ENCODE measurements around the gene SPIB.

Gene SPIB

DNA sequence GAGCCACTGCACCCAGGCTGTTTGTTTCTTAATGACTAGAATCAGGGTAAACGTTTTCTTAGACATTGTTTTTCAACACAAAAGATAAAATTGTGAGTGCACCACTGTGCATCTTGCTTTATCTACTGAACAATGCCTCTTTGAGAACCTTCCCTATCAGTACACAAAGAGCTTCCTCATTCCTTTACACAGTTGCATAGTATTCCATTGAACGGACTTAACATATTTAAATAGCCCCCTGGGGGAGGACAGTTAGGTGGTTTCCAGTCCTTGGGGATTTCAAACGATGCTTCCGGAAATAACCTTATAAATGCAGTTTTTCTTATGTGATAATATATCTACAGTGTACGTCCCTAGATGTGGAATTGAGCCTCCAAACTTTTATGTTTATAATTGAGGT is 26.0 kb upstream of the SPIB start:
- no peak for DNase-seq

DNA sequence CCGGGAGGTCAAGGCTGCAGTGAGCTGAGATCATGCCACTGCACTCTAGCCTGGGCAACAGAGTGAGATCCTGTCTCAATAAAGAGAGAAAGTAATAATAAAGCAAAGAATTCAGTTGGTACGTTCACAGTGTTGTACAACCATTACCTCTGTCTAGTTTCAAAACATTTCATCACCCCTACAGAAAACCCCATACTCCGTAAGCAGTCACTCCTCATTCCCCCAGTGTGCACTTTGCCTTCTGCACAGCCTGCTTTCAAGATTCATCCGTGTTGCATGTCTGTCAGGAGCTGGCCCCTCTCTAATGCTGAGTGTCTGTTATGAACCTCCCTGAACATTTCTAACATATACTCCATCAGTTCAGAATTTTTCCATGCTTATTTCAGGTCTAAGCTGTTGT is 25.1 kb upstream of the SPIB start:
- no peak for DNase-seq

DNA sequence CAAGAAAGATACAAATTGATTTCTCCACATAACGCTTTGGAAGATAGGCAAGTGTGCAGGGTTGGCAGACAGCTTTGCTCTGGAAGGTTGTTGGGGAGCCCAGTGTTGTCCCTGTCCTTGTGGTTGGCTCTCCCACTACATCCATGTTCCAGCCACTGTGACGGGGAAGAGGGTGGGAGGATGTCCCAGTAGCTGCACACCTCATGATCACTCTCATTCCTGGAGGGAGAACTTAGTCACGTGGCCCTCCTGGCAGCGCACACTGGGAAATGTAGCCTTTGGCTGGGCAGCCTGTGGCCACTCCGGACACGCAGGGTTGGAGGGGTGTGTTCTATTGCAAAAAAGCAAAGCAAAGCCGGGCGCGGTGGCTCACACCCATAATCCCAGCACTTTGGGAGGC is 24.7 kb upstream of the SPIB start:
- DNase-seq: no peak

DNA sequence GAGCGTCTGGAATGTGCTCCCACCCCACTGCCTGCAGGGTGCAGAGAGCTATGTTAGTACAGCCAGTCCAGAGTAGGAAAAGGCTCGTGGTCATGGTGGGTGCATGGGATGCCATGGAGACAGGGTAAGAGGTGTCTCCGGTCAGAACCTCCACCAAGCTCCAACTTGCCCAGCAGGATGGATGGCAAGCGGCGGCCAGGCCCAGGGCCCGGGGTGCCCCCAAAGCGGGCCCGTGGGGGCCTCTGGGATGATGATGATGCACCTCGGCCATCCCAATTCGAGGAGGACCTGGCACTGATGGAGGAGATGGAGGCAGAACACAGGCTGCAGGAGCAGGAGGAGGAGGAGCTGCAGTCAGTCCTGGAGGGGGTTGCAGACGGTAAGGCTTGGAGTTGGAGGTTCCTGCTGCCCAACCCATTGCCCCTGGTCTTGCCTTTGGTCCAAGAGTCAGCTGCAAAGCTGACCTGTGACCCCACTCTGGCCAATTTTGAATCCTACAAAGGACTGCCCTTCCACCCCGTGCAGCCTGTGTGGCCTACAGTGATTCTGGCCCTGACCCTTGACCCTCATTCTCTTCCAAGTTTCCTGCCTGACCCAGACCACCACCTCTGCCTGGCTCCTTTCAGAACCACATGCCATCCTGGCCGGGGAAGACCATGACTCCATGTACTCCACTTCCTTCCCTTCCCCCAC is 19.9 kb upstream of the SPIB start:
- no peak for DNase-seq

DNA sequence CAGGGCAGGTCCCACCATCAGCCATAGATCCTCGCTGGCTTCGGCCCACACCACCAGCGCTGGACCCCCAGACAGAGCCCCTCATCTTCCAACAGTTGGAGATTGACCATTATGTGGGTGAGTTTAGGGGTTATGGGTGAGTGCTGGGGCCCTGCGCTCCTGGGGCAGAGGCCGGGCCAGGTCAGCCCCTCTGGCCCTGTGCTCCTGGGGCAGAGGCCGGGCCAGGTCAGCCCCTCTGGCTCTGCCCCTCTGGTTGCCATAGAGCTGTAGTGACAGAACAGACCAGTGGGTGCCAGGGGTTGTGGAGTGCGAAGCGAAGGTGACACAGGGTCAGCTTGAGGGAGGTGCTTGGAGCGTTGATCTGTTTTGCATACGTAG is 19.4 kb upstream of the SPIB start:
- no peak for DNase-seq

DNA sequence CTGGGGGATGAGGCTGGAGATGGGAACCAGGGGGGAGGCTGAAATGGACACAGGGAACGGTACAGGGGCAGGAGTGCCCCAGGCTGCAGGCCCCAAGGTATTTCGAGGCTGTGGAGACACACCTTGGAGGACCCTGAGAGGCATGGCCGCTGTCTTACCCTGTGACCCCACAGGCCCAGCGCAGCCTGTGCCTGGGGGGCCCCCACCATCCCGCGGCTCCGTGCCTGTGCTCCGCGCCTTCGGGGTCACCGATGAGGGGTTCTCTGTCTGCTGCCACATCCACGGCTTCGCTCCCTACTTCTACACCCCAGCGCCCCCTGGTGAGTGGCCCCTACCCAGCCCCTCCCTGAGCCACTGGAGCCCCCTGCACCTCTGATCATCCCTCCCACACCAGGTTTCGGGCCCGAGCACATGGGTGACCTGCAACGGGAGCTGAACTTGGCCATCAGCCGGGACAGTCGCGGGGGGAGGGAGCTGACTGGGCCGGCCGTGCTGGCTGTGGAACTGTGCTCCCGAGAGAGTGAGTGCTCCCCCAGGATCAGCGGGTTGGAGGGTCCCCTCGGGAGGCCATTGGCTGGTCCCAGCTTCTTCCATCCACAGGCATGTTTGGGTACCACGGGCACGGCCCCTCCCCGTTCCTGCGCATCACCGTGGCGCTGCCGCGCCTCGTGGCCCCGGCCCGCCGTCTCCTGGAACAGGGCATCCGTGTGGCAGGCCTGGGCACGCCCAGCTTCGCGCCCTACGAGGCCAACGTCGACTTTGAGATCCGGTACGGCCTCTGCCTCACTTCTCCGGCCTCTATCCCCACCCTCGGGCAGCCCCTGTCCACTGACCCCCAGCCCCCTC is 16.9 kb upstream of the SPIB start:
- no peak for DNase-seq

DNA sequence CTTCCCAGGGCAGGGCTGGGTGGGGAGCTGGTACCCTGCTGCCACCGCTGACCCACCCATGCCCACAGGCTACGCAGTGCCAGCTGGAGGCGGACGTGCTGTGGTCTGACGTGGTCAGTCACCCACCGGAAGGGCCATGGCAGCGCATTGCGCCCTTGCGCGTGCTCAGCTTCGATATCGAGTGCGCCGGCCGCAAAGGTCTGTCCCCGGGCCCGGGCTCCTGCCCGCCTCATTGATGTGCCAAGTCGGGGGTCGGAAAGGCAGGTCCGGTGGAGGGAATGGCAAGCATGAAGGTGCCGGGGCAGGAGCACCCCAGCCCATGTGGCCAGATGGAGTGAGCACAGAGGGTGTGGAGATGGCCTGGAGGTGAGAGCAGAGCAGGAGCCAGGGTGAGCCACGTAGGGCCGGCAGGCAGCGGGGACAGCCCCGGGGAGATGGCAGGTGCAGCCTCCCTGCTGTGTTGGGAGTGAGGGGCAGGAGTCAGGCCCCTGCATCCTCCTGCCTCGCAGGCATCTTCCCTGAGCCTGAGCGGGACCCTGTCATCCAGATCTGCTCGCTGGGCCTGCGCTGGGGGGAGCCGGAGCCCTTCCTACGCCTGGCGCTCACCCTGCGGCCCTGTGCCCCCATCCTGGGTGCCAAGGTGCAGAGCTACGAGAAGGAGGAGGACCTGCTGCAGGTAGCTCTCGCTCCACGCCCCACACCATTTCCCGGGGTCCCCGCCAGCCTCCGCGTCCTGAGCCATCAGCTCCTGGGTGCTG is 16.0 kb upstream of the SPIB start:
- DNase-seq: no peak

DNA sequence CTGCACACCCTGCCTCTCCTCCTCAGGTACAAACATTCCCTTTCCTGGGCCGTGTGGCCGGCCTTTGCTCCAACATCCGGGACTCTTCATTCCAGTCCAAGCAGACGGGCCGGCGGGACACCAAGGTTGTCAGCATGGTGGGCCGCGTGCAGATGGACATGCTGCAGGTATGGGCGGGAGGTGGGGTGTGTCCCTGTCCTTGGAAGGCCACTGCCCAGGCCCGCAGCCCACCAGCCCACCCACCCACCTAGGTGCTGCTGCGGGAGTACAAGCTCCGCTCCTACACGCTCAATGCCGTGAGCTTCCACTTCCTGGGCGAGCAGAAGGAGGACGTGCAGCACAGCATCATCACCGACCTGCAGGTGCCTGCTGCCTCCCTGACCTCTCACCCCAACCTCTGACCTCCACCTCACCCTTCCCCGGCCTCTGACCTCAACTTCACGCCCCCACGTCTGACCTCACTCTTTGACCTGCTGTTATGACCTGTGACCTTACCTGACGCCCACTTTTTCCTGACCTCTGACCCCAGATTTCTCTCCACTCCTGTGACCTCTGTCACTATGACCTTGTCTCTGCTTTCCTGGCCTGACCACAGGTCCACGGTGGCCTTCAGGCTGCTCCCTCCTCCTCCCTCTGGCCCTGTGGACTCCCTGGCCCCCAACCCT is 12.4 kb upstream of the SPIB start:
- no peak for DNase-seq

DNA sequence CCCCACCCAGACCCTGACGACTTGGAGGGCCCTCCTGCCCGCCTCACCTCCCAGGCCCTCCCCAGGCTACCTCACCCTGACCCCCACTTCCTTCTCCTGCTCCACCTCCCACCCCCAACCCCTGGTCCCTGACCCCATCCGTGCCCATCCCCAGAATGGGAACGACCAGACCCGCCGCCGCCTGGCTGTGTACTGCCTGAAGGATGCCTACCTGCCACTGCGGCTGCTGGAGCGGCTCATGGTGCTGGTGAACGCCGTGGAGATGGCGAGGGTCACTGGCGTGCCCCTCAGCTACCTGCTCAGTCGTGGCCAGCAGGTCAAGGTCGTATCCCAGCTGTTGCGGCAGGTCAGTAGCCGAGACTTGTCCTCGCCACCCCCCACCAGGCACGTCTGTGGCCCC is 11.9 kb upstream of the SPIB start:
- no peak for DNase-seq

DNA sequence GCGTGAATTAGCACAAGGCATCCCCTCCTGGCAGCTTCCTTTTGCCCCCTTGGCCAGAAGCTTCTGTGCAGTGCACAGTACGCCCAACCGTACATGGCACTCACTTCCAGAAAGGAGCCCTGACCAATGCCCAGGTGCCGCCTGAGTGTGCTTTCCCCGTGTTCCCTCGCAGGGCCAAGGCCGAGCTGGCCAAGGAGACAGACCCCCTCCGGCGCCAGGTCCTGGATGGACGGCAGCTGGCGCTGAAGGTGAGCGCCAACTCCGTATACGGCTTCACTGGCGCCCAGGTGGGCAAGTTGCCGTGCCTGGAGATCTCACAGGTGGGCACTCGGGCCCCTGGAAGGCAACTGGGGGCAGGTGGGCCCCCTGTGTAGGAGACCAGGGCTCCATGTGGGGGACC is 9.4 kb upstream of the SPIB start:
- DNase-seq: no peak

DNA sequence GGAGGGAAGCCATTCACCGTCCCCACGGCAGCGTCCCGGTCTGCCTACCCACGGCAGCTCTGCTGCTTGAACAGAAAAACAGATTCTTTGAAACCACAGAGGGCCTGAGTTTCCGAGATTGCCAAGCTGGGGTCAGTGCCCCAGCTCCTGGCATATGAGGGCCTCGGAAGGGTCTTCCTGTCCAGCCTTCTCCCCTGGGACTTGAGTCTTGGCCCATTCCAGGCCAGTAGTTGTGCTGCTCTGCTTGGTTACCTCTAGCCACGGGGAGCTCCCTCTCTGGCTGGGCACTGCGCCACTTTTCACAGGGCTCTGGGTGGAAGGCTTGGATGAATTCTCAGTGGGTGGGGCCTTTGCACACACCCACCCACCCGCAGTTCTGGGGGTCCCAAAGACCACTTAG is 8.6 kb upstream of the SPIB start:
- DNase-seq: no peak

DNA sequence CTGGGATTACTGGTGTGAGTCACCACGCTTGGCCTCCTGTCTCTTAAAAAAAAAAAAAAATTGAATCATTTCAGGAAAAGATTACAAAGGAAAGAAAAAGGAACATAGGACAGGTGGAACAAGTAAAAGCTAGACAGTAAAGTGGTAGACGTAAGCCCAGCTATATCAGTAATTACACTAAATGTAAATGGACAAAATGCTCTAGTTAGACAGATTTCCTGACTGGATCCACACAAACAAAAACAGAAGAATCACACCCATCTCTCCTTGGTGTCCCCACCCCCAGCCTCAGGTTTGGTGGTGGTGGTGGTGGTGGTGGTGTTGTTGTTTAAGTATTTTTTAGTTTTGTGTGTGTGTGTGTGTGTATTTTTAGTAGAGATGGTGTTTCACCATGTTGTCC is 6.3 kb upstream of the SPIB start:
- DNase-seq: no peak

DNA sequence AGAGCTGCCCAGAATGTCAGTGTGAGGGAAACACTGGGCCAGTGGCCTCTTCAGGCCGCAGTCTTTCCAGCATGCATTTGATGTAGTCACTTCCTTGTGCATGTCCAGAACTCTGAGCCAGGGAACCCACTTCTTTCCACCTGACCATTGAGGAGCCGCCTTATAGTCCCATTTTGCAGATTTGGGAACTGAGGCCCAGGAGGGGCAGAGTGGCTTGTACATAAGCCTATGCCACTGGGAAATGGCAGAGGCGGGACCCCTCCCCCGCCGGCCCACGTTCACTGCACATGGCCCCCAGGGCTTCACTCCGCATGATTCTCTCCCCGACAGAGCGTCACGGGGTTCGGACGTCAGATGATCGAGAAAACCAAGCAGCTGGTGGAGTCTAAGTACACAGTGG is 5.6 kb upstream of the SPIB start:
- no peak for DNase-seq

DNA sequence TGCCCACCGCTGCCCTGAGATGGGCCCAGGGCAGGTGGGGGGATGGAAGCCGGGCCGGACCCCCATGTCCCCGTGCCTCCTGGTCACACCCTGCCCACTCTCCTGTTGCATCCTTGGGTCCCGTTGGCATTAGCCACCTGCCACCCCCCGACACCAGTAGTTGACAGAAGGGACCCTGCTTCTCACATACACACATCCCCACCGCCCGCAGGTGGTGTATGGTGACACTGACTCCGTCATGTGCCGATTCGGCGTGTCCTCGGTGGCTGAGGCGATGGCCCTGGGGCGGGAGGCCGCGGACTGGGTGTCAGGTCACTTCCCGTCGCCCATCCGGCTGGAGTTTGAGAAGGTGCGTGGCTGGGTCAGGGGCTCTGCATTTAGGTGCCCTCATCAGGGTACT is 5.2 kb upstream of the SPIB start:
- no peak for DNase-seq

DNA sequence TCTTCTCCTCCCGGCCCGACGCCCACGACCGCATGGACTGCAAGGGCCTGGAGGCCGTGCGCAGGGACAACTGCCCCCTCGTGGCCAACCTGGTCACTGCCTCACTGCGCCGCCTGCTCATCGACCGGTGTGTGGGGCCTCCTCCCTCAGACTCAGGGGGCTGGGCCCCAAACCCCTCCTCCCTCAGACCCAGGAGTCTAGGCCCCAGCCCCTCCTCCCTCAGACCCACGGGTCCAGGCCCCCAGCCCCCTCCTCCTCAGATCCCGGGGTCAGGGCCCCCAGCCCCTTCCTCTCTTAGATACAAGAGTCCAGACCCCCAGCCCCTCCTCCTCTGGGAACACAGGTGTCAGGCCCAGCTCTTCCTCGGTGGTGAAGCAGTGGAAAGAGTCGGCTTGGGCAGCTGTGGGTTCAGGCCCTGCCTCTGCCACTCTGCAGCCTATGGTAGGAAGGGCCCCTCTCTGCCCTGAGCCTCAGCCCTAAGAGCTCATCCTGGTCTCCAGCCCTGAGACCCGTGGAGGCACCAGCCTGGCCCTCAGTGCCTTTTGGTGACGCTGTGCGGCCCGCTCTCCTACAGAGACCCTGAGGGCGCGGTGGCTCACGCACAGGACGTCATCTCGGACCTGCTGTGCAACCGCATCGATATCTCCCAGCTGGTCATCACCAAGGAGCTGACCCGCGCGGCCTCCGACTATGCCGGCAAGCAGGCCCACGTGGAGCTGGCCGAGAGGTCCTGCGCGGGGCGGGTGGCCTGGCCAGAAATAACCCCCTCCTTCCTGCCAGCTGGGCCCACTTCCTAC is 3.7 kb upstream of the SPIB start:
- DNase-seq: peak; percentile 75

DNA sequence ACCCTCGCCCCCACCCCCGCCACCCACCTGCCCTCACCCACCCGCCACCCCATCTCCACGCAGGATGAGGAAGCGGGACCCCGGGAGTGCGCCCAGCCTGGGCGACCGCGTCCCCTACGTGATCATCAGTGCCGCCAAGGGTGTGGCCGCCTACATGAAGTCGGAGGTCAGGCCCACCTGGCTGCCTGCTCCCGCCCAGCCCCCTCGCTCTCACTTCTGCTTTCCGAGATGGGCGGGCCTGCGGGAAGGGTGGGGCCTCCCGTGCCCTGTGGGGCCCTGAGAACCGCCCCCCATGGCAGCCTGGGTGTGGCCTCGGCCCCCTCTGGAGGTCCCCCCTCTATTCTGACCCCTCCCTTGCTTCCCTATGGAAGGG is 3.1 kb upstream of the SPIB start:
- no peak for DNase-seq

DNA sequence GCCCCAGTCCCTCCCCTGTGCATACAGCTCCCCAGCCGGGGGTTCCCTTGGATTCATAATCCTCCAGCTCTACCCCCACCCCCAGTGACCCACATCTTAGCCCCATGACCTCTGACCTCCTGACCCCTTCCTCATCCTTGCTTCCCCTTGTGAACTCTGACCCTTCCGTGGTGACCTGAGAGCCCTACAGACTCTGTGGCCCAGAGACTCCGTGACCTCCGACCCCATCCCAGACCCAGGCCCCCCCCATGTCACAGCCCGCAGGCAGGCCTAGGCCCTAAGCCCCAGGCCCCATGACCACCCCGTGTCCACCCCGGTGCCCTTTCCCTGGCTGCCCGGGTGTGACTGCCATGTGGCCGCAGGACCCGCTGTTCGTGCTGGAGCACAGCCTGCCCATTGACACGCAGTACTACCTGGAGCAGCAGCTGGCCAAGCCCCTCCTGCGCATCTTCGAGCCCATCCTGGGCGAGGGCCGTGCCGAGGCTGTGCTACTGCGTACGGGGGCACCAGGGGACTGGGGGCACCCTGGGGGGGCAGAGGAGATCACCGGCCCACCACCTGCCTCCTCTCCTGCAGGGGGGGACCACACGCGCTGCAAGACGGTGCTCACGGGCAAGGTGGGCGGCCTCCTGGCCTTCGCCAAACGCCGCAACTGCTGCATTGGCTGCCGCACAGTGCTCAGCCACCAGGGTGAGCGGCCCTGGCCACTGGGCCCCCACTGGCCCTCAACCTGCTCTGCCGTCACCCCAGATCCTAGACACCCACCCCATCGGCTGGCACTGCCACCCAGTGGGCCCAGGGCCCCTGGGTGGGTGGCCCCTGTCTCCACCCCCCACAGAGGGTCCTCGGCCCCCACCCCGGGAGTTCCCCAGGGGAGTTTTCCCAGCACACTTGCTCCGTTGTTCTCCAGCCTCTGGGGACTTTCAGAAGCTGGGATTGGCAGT is 2.4 kb upstream of the SPIB start:
- DNase-seq: no peak

DNA sequence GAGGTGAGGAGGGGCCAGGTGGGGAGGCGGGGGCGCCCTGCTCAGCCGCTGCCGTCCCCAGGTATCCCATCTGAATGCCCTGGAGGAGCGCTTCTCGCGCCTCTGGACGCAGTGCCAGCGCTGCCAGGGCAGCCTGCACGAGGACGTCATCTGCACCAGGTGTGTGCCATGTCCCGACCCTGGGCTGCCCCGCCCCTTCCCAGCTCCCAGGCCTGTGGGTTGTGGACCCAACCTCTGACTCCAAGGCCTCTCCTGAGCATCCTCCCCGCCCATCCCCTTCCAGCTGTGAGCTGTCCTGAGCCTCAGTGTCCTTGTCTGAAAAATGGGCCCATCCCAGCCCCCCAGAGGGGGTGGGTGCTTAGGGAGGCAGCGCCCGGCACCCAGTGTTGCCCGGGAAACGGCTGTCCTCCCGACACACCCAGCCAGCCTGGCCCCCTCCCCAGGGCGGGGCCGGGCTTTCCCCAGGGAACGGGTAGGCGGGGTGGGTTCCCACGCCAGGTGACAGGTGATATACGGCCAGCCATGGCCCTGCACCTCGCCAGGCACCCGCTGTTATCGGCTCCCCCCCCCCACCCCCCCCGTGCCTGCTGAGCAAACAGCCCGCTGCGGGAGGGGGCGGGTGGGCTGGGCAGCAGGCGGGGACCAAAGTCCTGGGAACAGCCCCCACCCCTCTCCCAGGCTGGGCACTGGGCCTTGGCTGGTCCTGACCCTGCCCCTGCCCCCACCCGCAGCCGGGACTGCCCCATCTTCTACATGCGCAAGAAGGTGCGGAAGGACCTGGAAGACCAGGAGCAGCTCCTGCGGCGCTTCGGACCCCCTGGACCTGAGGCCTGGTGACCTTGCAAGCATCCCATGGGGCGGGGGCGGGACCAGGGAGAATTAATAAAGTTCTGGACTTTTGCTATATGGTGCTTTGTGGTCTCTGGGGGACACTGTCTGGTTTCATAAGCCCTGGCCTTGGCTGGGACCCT is 1.3 kb upstream of the SPIB start:
- DNase-seq: no peak

DNA sequence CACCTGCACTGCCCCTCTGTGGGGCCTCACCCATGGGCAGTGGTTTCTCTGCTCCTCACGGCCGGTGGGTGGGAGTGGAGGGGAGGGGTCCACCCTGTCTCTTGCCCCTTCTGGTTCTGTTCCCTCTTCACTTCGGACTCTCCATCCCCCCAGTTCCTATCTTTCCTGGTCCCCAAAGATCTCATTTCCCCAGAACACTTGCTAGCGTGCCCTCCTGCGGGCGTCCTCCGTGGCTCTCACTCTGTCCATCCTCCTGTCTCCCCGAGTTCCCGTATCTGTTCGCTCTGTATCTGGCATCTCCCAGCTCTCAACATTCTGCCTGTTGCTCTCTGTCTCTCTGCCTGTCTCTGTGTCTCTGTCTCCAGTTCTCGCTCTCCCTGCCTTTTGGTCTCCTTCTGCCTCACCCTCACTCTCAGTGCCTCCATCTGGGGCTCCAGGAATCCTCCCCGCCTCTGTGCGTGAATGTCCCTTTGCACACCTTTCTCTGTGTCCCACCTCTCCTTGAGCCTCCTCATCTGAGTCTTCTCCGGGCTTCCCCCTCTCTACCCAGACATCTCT is 363 bp downstream of the SPIB start:
- no peak for DNase-seq

DNA sequence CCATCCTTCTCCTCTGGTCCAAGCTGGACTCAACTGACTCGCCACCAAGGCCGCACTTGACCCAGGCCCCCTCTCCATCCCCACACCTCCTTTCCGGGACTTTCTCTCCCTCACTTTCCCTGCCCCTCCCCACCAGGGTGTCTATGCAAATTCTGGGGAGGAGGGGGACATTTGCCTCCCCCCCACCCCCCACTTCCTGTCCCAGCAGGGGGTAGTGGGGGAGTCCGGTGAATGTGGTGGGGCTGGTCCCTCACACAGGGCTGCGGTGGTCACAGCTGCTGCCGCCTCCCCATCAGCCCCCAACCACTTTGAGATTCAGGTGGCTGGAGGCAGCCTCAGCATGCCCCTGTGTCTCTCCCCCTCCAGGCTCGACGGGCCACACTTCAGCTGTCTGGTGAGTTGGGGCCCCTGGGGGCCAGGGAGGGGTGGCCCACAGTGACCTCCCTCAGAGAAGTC is 870 bp downstream of the SPIB start:
- DNase-seq: no peak
